Thoracic aorta (tissue), 2 donors: ENCODE data around the gene CNOT4. TPM values are rescaled to one million over a fixed set of nuclear protein-coding genes. Genes with fewer than 3 reads are reported as not detected.

Source experiments
- ATAC-seq: fragments of 150-250 bp; one replicate; pipeline ENCODE4 v1.8.0; 2017; ENCODE audit warnings: low read depth; ENCODE audit not compliant: insufficient number of reproducible peaks, low FRiP score
- DNase-seq: peaks from one replicate; pipeline ENCODE4 v3.0.0-alpha.2; 2020; ENCODE audit warnings: low spot score
- H3K27ac ChIP-seq, 2 donors: fragments of 200-600 bp; sonication (generic); 1 replicate in 1 of 2; 2 replicates in 1 of 2; pipeline ENCODE4 v1.5.1; 2016; ENCODE audit warnings: mild to moderate bottlenecking in 2 of 2, moderate library complexity in 2 of 2
- H3K27me3 ChIP-seq: fragments of 200-600 bp; sonication (generic); replicated peaks from 2 replicates; pipeline ENCODE4 v1.6.0; 2016; ENCODE audit warnings: mild to moderate bottlenecking; ENCODE audit not compliant: insufficient read depth
- H3K36me3 ChIP-seq: fragments of 200-600 bp; sonication (generic); one replicate; pipeline ENCODE4 v1.5.1; 2016
- H3K4me1 ChIP-seq, 2 donors: fragments of 200-600 bp; sonication (generic); 1 replicate in 1 of 2; 2 replicates in 1 of 2; pipeline versions ENCODE4 v1.5.1 to v1.6.0; 2016; ENCODE audit warnings: low read depth in 2 of 2, mild to moderate bottlenecking in 1 of 2; ENCODE audit not compliant: control insufficient read depth in 1 of 2
- H3K4me3 ChIP-seq: fragments of 200-600 bp; sonication (generic); 2 replicates; pipeline ENCODE4 v1.5.1; 2016; ENCODE audit warnings: mild to moderate bottlenecking
- H3K9me3 ChIP-seq: fragments of 200-600 bp; sonication (generic); 2 replicates; pipeline ENCODE4 v1.5.1; 2016
- CTCF ChIP-seq: fragments of 200-600 bp; sonication (generic); IDR thresholded peaks from one replicate; pipeline ENCODE4 v1.5.1; 2019; ENCODE audit warnings: antibody characterized with exemption
- total RNA-seq, 2 donors: library from RNA; depleted of rRNA; stranded (reverse); fragments of >200 nt; gene quantifications; one replicate each; pipeline versions ENCODE4 v1.1.0 to v1.2.3, GENCODE V29; 2016

Gene CNOT4
- total RNA-seq, 2 donors from 2014 or later = 19.5 to 22.4 TPM

- H3K27me3 ChIP-seq = no peaks in the 10 kb centered on the region
- DNase-seq (no peak), ATAC-seq (no peak)
- peaks cover 8% of the 10 kb centered on the region for H3K36me3 ChIP-seq
- no peak overlapping the region for H3K27ac ChIP-seq
- H3K4me1 ChIP-seq = peaks cover 0 to 7% of the 10 kb centered on the region in 2 donors
- H3K4me3 ChIP-seq = no peak overlapping the region
- no peak for TF ChIP-seq CTCF
- no peaks in the 10 kb centered on the region for H3K9me3 ChIP-seq
Measured at GRCh38 chr7:135389971-135390370, 119.9 kb downstream of the CNOT4 start.

GRCh38 chr7:135388616-135389015 lies 121.3 kb downstream of the CNOT4 start:
- H3K4me3 ChIP-seq = no peak overlapping the region
- H3K4me1 ChIP-seq = peaks cover 0 to 7% of the 10 kb centered on the region in 2 donors
- no peaks in the 10 kb centered on the region for H3K9me3 ChIP-seq
- no peak overlapping the region for H3K27ac ChIP-seq
- ATAC-seq (no peak), DNase-seq (no peak)
- H3K36me3 ChIP-seq = peaks cover 1% of the 10 kb centered on the region
- TF ChIP-seq CTCF = no peak
- no peaks in the 10 kb centered on the region for H3K27me3 ChIP-seq

- Histone ChIP-seq H3K9me3 (no peaks in the 10 kb centered on the region), H3K27ac (no peak overlapping the region), H3K4me1 (peaks cover 0 to 7% of the 10 kb centered on the region in 2 donors), H3K27me3 (no peaks in the 10 kb centered on the region), H3K36me3 (no peaks in the 10 kb centered on the region), H3K4me3 (no peak overlapping the region)
- ATAC-seq (no peak), DNase-seq (no peak)
- no peak for TF ChIP-seq CTCF
Measured at GRCh38 chr7:135386776-135387175, 123.1 kb downstream of the CNOT4 start.

- H3K36me3 ChIP-seq = no peaks in the 10 kb centered on the region
- ATAC-seq (no peak), DNase-seq (no peak)
- TF ChIP-seq CTCF = no peak
- H3K27ac ChIP-seq = no peak overlapping the region
- peaks cover 0 to 7% of the 10 kb centered on the region in 2 donors for H3K4me1 ChIP-seq
- H3K27me3 ChIP-seq = no peaks in the 10 kb centered on the region
- no peaks in the 10 kb centered on the region for H3K9me3 ChIP-seq
- no peak overlapping the region for H3K4me3 ChIP-seq
Measured at GRCh38 chr7:135386181-135386580, 123.7 kb downstream of the CNOT4 start.

DNA sequence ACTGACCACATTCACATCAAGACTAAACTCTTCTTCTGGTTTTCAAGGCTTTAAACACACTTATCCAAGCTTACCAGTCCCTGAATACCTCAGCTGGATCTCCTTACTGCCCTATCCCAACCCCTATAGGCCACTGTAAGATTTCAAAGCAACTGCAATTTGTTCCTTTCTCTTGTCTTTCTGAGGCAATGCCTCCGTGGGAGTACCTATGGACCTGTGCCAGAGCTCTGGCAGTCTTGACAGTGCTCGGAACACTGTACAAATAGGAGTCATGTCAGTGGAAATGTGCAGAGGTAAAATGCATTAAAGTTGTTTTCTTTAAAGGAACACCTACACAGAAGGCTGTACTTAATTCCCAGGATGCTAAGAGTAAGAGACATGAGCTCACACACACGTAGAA lies 124.7 kb downstream of the CNOT4 start:
- Histone ChIP-seq H3K4me1 (peaks cover 0 to 3% of the 10 kb centered on the region in 2 donors), H3K4me3 (no peak overlapping the region), H3K36me3 (no peaks in the 10 kb centered on the region), H3K9me3 (no peaks in the 10 kb centered on the region), H3K27me3 (no peaks in the 10 kb centered on the region), H3K27ac (no peak overlapping the region)
- DNase-seq = no peak
- no peak for ATAC-seq
- no peak for TF ChIP-seq CTCF
